ENCODE data around the gene AKAP9. TPM values are rescaled to one million over a fixed set of nuclear protein-coding genes. Genes with fewer than 3 reads are reported as not detected.
A peak's percentile ranks its signal among the peaks of the same experiment; 100 is the strongest.

The AKAP9 gene
- total and polyA plus RNA-seq, 9 of the 15 experiments (the other 6 are each of a cell fraction or from before 2014, with no cell fraction given) = 25.5 to 80.9 (median 46.3) TPM

GRCh38 chr7:91940572-91941341 lies at the start of gene AKAP9 (continued):
- TF ChIP-seq USF2 (CRISPR knock-in tag; IDR thresholded peaks at IDR 0.05) (no peak; the same call in 1 of the 2 replicates), BRD9 (IDR thresholded peaks at IDR 0.05; ENCODE audit: low read depth, partially characterized antibody) (no peak), KDM5B (IDR thresholded peaks at IDR 0.05; ENCODE audit: insufficient replicate concordance, low read depth, low read length) (peak; percentile 93), IRF2 (CRISPR knock-in tag; IDR thresholded peaks at IDR 0.05) (no peak), ZNF551 (CRISPR knock-in tag; IDR thresholded peaks at IDR 0.05) (no peak), ZBTB17 (CRISPR knock-in tag; IDR thresholded peaks at IDR 0.05) (peak; percentile 78), ZNF77 (CRISPR knock-in tag; IDR thresholded peaks at IDR 0.05) (no peak), ZBTB1 (CRISPR knock-in tag; IDR thresholded peaks at IDR 0.05; ENCODE audit: borderline replicate concordance, low read depth) (no peak; the same call in 1 of the 2 replicates), NR4A1 (CRISPR knock-in tag; IDR thresholded peaks at IDR 0.05) (no peak), NR4A1 (tag; IDR thresholded peaks at IDR 0.05) (no peak), RFX5 (IDR thresholded peaks at IDR 0.05; ENCODE audit: low read depth, low read length) (no peak), NFXL1 (CRISPR knock-in tag; IDR thresholded peaks at IDR 0.05) (no peak), ATF7 (IDR thresholded peaks at IDR 0.05) (peak; percentile 76), GMEB1 (CRISPR knock-in tag; IDR thresholded peaks at IDR 0.05) (peak; percentile 85), CTCFL (IDR thresholded peaks at IDR 0.05; ENCODE audit: borderline replicate concordance, insufficient read depth, low read depth, low read length, poor library complexity, severe bottlenecking) (no peak), PML (IDR thresholded peaks at IDR 0.05; ENCODE audit: low read length) (peak; percentile 36), MIER1 (IDR thresholded peaks at IDR 0.05; ENCODE audit: low read depth) (no peak), ZNF76 (CRISPR knock-in tag; IDR thresholded peaks at IDR 0.05; ENCODE audit: borderline replicate concordance) (no peak), GTF2A2 (tag; IDR thresholded peaks at IDR 0.05) (no peak), TRIM24 (IDR thresholded peaks at IDR 0.05) (no peak), RBM34 (IDR thresholded peaks at IDR 0.05; ENCODE audit: borderline replicate concordance, insufficient read depth, low read length) (no peak), KAT8 (IDR thresholded peaks at IDR 0.05; ENCODE audit: low read depth) (no peak), NFATC3 (IDR thresholded peaks at IDR 0.05) (no peak)
- TF ChIP-seq, protein P1, sequence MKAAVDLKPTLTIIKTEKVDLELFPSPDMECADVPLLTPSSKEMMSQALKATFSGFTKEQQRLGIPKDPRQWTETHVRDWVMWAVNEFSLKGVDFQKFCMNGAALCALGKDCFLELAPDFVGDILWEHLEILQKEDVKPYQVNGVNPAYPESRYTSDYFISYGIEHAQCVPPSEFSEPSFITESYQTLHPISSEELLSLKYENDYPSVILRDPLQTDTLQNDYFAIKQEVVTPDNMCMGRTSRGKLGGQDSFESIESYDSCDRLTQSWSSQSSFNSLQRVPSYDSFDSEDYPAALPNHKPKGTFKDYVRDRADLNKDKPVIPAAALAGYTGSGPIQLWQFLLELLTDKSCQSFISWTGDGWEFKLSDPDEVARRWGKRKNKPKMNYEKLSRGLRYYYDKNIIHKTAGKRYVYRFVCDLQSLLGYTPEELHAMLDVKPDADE (conservative IDR thresholded peaks at IDR 0.05; ENCODE audit: control insufficient read depth, low read depth, low read length) = peak; percentile 77; the same call in 1 of the 2 replicates
